Epidermal melanocyte (primary cell): ENCODE results near the gene GRIP2.

Experiments
- DNase-seq: peaks from one replicate; pipeline ENCODE4 v3.0.0; 2011; ENCODE audit warnings: low spot score; ENCODE audit not compliant: insufficient read length

GRIP2 gene

GRCh38 chr3:14487821-14488220 lies 52.3 kb downstream of the GRIP2 start:
- DNase-seq, result no peak

- DNase-seq, result no peak
These were observed 53.1 kb downstream of the GRIP2 start for GRCh38 chr3:14487086-14487485.

- no peak for DNase-seq
These were observed 53.7 kb downstream of the GRIP2 start for GRCh38 chr3:14486460-14486859.

- DNase-seq, result no peak
These were observed 54.2 kb downstream of the GRIP2 start for GRCh38 chr3:14485981-14486380.

GRCh38 chr3:14484741-14485140 lies 55.4 kb downstream of the GRIP2 start:
- DNase-seq, result no peak

- DNase-seq, result no peak
These were observed 56.9 kb downstream of the GRIP2 start for GRCh38 chr3:14483286-14483685.

- DNase-seq, result no peak
These were observed 57.8 kb downstream of the GRIP2 start for GRCh38 chr3:14482271-14482721.

- DNase-seq, result no peak
These were observed 58.5 kb downstream of the GRIP2 start for GRCh38 chr3:14481646-14482036.

- no peak for DNase-seq
These were observed 59.0 kb downstream of the GRIP2 start for GRCh38 chr3:14481018-14481645.

- no peak for DNase-seq
These were observed 59.7 kb downstream of the GRIP2 start for GRCh38 chr3:14480207-14481017.

- DNase-seq, result no peak
These were observed 60.6 kb downstream of the GRIP2 start for GRCh38 chr3:14479591-14479990.

GRCh38 chr3:14478956-14479550 lies 61.1 kb downstream of the GRIP2 start:
- no peak for DNase-seq

GRCh38 chr3:14477311-14477935 lies 62.7 kb downstream of the GRIP2 start:
- DNase-seq, result no peak

- DNase-seq, result no peak
These were observed 63.4 kb downstream of the GRIP2 start for GRCh38 chr3:14476583-14477265.

GRCh38 chr3:14475621-14476020 lies 64.5 kb downstream of the GRIP2 start:
- DNase-seq, result no peak

- DNase-seq, result no peak
These were observed 65.6 kb downstream of the GRIP2 start for GRCh38 chr3:14474363-14475081.

- no peak for DNase-seq
These were observed 66.7 kb downstream of the GRIP2 start for GRCh38 chr3:14473411-14473891.

GRCh38 chr3:14472471-14473351 lies 67.4 kb downstream of the GRIP2 start:
- peak; percentile 78 for DNase-seq

GRCh38 chr3:14471690-14472089 lies 68.5 kb downstream of the GRIP2 start:
- no peak for DNase-seq

- no peak for DNase-seq
These were observed 69.1 kb downstream of the GRIP2 start for GRCh38 chr3:14471016-14471415.
